Neutrophil (primary cell): ENCODE data around the gene LAMB3.

Source experiments
- H3K27ac ChIP-seq: fragments of 200-600 bp; sonication (generic); 2 replicates; pipeline ENCODE4 v1.5.1; 2016; ENCODE audit warnings: mild to moderate bottlenecking, moderate library complexity
- H3K27me3 ChIP-seq: fragments of 200-600 bp; sonication (generic); 2 replicates; pipeline ENCODE4 v1.6.0; 2016; ENCODE audit warnings: mild to moderate bottlenecking
- H3K36me3 ChIP-seq: fragments of 200-600 bp; sonication (generic); 2 replicates; pipeline ENCODE4 v1.5.1; 2017
- H3K4me1 ChIP-seq, 2 experiments: fragments of 200-600 bp in 1 of 2; sonication (generic) in 1 of 2; 1 replicate in 1 of 2; 2 replicates in 1 of 2; pipeline versions ENCODE4 v1.5.1 to v1.6.1; 2013 to 2016; ENCODE audit warnings: low read depth in 1 of 2, low read length in 1 of 2, mild to moderate bottlenecking in 1 of 2, moderate library complexity in 1 of 2; ENCODE audit not compliant: control insufficient read depth in 1 of 2, insufficient read depth in 1 of 2
- H3K4me3 ChIP-seq, 2 experiments: fragments of 200-600 bp in 1 of 2; sonication (generic) in 1 of 2; 1 replicate in 1 of 2; 2 replicates in 1 of 2; pipeline ENCODE4 v1.5.1; 2013 to 2016; ENCODE audit warnings: low read depth in 1 of 2, low read length in 1 of 2, mild to moderate bottlenecking in 1 of 2, moderate library complexity in 1 of 2
- H3K9me3 ChIP-seq: fragments of 200-600 bp; sonication (generic); 2 replicates; pipeline ENCODE4 v1.5.1; 2016
- TF ChIP-seq, protein P1 (sequence below): fragments of 200-600 bp; sonication (generic); IDR thresholded peaks from 2 replicates; pipeline ENCODE4 v1.5.1; 2016; ENCODE audit warnings: antibody characterized with exemption

The LAMB3 gene

DNA sequence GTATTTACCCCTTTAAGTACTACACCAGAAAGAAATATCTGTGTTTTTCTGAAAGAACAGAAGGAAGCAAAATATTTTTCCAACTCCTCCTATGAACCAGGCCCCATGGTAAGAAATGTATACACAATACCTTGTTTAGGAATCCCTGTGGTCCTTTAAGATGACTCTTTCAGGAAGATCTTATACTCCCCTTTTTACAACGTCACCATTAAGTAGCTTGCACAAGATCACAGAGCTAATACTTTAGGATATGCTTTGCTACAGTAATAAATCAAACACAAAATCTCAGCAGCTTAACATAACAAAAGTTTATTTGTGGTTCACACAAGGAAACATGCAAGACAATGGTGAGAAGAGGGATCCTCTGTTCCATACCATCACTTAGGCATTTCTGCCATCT is 8.8 kb upstream of the LAMB3 start:
- Histone ChIP-seq H3K36me3 (no peaks in the 10 kb centered on the region), H3K27me3 (no peaks in the 10 kb centered on the region), H3K4me1 (peaks cover 85 to 97% of the 10 kb centered on the region in 2 experiments), H3K9me3 (no peaks in the 10 kb centered on the region), H3K27ac (peak overlapping the region; percentile 95), H3K4me3 (no peak overlapping the region)
- TF ChIP-seq, protein P1, sequence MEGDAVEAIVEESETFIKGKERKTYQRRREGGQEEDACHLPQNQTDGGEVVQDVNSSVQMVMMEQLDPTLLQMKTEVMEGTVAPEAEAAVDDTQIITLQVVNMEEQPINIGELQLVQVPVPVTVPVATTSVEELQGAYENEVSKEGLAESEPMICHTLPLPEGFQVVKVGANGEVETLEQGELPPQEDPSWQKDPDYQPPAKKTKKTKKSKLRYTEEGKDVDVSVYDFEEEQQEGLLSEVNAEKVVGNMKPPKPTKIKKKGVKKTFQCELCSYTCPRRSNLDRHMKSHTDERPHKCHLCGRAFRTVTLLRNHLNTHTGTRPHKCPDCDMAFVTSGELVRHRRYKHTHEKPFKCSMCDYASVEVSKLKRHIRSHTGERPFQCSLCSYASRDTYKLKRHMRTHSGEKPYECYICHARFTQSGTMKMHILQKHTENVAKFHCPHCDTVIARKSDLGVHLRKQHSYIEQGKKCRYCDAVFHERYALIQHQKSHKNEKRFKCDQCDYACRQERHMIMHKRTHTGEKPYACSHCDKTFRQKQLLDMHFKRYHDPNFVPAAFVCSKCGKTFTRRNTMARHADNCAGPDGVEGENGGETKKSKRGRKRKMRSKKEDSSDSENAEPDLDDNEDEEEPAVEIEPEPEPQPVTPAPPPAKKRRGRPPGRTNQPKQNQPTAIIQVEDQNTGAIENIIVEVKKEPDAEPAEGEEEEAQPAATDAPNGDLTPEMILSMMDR: no peak

DNA sequence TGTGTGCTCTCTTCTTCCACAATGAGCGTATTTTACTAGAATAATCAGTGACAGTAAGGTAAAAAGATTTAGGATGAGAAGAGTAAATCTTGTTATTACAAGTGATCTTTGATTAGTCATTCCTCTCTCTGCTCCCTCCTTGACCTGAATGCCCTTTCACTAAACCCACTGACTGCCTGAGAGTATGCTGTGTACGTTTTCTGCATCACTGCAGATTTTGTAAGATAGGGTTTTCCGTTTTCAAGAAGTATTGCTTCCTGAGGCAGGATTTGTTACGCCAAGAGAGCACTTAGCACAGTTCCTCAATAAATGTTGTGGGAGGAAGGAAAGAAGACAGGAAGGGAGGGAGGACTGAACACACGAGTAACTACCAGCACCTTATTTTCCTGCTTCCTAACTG is 7.7 kb upstream of the LAMB3 start:
- peak overlapping the region; percentile 29 to 34 for H3K4me3 ChIP-seq
- no peaks in the 10 kb centered on the region for H3K27me3 ChIP-seq
- H3K36me3 ChIP-seq: no peaks in the 10 kb centered on the region
- H3K27ac ChIP-seq: peak overlapping the region; percentile 95
- H3K9me3 ChIP-seq: no peaks in the 10 kb centered on the region
- TF ChIP-seq, protein P1: peak; percentile 43
- peaks cover 87 to 93% of the 10 kb centered on the region in 2 experiments for H3K4me1 ChIP-seq

DNA sequence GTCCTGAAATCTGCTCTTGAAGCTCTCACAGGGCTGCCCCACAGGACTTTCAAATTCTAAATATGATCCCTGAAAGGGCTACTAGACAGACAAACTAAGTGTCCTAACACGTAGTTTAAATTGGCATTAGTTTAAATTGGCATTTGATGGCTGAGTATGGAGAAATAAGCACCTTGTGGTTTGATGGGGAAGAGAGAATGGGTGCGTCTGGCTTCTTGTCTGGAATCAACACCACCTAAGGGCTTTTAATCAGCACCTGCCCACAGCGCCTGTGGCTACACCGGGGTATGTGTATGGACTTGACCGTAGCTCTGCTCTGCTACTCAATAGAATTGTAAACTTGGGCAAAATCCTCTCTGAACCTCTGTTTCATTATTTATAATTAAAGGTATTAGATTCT is 5.7 kb upstream of the LAMB3 start:
- Histone ChIP-seq H3K9me3 (no peaks in the 10 kb centered on the region), H3K36me3 (no peaks in the 10 kb centered on the region), H3K4me1 (peaks cover 79 to 91% of the 10 kb centered on the region in 2 experiments), H3K27me3 (no peaks in the 10 kb centered on the region), H3K27ac (peak overlapping the region; percentile 95), H3K4me3 (peak overlapping the region in 1 of 2 experiments; percentile 35)
- TF ChIP-seq, protein P1: no peak

DNA sequence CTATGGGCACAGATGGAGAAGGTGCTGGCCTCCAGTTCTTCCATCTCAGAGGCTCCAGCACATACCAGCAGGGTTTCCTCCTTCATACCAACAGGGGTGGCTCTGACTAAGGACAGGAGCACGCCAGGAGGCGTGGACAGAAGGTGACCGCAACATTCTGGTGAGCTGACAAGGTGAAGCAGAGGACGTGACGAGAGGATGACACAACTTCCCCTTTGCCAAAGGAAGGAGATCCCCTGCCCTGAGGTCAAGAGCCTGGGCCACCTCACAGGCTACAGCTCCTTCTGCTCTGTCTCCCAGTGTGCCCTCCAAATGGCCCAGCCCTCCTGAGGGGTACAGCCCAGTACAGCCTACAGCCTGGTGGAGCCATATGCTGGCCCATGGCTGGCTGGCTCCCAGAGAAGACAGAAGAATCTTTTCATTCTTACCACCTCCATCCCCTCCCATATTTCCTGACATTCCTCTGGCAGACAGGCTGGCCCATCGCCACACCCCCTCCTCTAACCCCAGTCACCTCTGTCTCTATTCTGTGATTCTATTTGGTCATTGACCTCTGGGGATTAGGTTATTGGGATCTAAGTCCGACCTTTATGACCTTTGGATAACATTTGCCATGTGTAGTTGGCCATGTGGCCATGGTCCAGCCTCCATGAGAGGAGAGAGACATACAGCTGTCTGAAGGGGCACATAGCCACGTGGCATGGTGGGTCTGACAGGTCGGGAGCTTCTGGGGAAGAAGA is 5.1 kb upstream of the LAMB3 start:
- Histone ChIP-seq H3K9me3 (no peaks in the 10 kb centered on the region), H3K27ac (peak overlapping the region; percentile 95), H3K27me3 (no peaks in the 10 kb centered on the region), H3K36me3 (no peaks in the 10 kb centered on the region), H3K4me1 (peaks cover 77 to 90% of the 10 kb centered on the region in 2 experiments), H3K4me3 (peak overlapping the region; percentile 7 to 35)
- TF ChIP-seq, protein P1: peak; percentile 83

DNA sequence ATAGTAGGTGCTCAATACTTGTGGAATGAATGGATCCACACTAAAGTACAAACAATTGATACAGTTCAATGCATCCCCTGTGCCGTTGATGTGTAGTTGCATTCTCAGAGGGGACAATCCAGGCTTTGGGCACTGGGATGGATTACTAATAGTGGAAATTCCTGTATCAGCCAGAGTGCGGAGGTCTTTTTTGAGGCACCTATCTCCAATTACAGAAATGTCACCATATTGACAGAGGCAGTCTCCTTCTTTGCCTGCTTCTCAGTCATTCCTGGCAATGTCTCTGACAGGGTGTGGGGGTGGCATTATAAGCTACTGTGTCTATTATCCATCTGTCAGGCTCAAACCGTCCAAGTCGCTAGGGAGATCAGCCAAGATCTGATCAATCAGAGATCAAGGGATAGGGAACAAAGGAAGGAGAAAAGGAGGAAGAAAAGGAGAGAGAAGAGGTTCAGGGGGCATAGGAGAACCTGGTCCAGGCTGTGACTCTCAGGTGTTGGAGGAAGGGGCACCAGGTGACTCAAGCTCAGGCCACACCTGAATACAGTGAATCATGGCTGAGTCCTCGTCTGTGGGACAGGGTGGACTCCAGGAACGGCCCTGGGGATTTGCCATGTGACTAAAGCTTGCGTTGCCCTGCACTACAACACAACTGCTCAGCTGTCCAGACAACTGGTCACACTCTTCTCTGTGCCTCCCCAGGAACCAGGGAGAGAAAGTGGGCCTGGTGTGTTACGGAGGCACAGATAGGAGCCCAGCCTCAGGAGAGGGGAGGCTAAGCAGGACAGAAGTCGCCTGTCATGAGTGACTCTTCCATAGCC is 3.4 kb upstream of the LAMB3 start:
- H3K4me1 ChIP-seq: peaks cover 80 to 91% of the 10 kb centered on the region in 2 experiments
- H3K27ac ChIP-seq: peak overlapping the region; percentile 95
- H3K36me3 ChIP-seq: no peaks in the 10 kb centered on the region
- H3K9me3 ChIP-seq: no peaks in the 10 kb centered on the region
- TF ChIP-seq, protein P1: no peak
- no peaks in the 10 kb centered on the region for H3K27me3 ChIP-seq
- peak overlapping the region in 1 of 2 experiments; percentile 35 for H3K4me3 ChIP-seq
